HG03565 (cell line): ENCODE measurements around the gene PHKA1.
"Not testable (repeated sequence)": the region's sequence is repeated elsewhere in the genome, so short reads cannot be mapped to it uniquely, and the experiment has no call there.

Experiments
- ATAC-seq: cut with Tn5 transposase; IDR thresholded peaks from one replicate; pipeline ENCODE4 v1.9.1; 2021; ENCODE audit warnings: mild to moderate bottlenecking, moderate library complexity; ENCODE audit not compliant: unreplicated experiment

The PHKA1 gene

GRCh38 chrX:72573158-72573511, 141.0 kb downstream of the PHKA1 start:
- peak; percentile 15 for ATAC-seq

GRCh38 chrX:72572248-72573157, 141.6 kb downstream of the PHKA1 start, which contains the start of gene HDAC8:
Gene HDAC8 (minus strand): TSS chrX:72572843. CDS start chrX:72572761, 82 bp downstream.
- peak; percentile 95 for ATAC-seq

GRCh38 chrX:72569786-72570185, 144.3 kb downstream of the PHKA1 start:
- no peak for ATAC-seq

- no peak for ATAC-seq
These were observed 145.6 kb downstream of the PHKA1 start for GRCh38 chrX:72568406-72569092.

DNA sequence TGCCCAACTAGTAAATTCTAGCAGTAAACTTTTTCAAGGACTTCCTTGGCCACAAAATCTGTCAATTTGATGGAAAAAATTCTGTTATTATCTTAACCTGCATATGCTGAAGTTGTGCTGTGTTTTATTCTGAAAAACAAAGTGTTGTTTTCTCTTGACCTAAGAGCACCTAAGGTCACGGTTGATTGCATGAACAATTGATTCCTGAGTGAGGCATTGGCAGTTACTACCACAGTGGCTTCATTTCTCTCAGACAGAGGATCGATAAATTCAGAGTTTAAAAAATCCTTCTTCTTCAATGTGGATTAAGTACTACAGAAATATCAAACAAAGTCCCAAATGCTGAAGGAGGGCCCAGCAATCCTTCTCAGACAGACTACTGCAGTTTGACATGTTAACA, 147.7 kb downstream of the PHKA1 start:
- ATAC-seq = no peak

DNA sequence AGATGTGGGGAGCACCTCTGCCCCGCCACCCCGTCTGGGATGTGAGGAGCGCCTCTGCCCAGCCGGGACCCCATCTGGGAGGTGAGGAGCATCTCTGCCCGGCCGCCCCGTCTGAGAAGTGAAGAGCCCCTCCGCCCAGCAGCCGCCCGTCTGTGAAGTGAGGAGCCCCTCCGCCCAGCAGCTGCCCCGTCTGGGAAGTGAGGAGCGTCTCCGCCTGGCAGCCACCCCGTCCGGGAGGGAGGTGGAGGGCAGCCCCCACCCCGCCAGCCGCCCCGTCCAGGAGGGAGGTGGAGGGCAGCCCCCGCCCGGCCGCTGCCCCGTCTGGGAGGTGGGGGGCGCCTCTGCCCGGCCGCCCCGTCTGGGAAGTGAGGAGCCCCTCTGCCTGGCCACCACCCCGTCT, 154.5 kb downstream of the PHKA1 start:
- not testable (repeated sequence) for ATAC-seq

GRCh38 chrX:72554448-72555140, 159.5 kb downstream of the PHKA1 start:
- no peak for ATAC-seq

DNA sequence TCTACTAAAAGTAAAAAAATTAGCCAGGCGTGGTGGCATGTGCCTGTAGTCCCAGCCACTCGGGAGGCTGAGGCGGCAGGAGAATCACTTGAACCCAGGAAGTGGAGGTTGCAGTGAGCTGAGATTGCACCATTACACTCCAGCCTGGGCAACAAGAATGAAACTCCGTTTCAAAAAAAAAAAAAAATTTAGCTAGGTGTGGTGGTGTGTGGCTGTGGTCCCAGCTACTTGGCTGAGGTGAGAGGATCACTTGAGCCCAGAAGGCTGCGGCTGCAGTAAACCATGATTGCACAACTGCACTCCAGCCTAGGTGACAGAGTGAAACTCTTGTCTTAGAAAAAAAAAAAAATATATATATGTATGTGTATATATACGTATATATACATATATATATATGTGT, 161.7 kb downstream of the PHKA1 start:
- not testable (repeated sequence) for ATAC-seq

GRCh38 chrX:72545990-72546389, 168.1 kb downstream of the PHKA1 start:
- ATAC-seq = no peak

GRCh38 chrX:72540318-72540717, 173.8 kb downstream of the PHKA1 start:
- no peak for ATAC-seq

DNA sequence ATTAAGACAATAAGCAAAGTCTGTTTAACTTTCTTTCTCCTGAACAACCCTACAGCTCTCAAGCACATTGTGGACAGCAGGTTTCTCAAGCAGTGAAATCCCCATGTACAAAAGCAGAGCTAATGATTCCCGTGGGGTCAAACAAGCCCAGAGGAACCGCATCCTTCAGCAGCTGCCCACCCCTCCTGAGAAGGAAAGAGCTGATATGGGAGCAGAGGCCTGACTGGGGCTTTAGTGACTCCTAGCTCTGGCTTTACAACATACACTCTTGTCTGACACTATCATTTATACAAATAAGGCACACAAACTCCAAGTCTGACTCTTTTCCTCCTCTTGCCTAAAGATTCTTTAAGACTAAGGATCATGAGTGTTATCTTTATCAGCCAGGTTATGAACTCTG, 174.3 kb downstream of the PHKA1 start:
- ATAC-seq = no peak

GRCh38 chrX:72536542-72536941, 177.6 kb downstream of the PHKA1 start:
- ATAC-seq = no peak

- no peak for ATAC-seq
These were observed 181.7 kb downstream of the PHKA1 start for GRCh38 chrX:72532366-72532765.
